HepG2 (cell line): ENCODE results near the gene PLEKHH3. TPM values are rescaled to one million over a fixed set of nuclear protein-coding genes. Genes with fewer than 3 reads are reported as not detected.

ENCODE experiments used
- ATF7-NPFF ChIP-seq: sonication (generic); formaldehyde crosslinking; IDR thresholded peaks from 2 replicates; pipeline ENCODE4 v1.8.1; 2023; ENCODE audit warnings: mild to moderate bottlenecking, low read depth, missing genetic modification reagents, moderate library complexity
- BHLHE40 ChIP-seq: IDR thresholded peaks from 2 replicates; pipeline ENCODE4 v1.6.1; 2011; ENCODE audit warnings: low read length, improper control_type of control experiment
- CHCHD3 ChIP-seq: sonication (generic); formaldehyde crosslinking; IDR thresholded peaks from 2 replicates; pipeline ENCODE4 v1.8.0; 2022; ENCODE audit warnings: mild to moderate bottlenecking, missing genetic modification reagents, moderate library complexity
- DNMT1 ChIP-seq: sonication (generic); formaldehyde crosslinking; IDR thresholded peaks from 2 replicates; pipeline ENCODE4 v1.5.1; 2020; ENCODE audit warnings: mild to moderate bottlenecking, missing genetic modification reagents
- ETS1 ChIP-seq: sonication (generic); formaldehyde crosslinking; IDR thresholded peaks from 2 replicates; pipeline ENCODE4 v1.4.0; 2020; ENCODE audit warnings: missing genetic modification reagents
- GLI4 ChIP-seq: sonication (generic); formaldehyde crosslinking; IDR thresholded peaks from 2 replicates; pipeline ENCODE4 v1.5.1; 2020; ENCODE audit warnings: missing genetic modification reagents, mild to moderate bottlenecking, moderate library complexity, borderline replicate concordance
- HMG20A ChIP-seq: IDR thresholded peaks from 2 replicates; pipeline ENCODE4 v1.6.1; 2016; ENCODE audit warnings: borderline replicate concordance
- PAWR ChIP-seq: sonication (generic); formaldehyde crosslinking; IDR thresholded peaks from 2 replicates; pipeline ENCODE4 v1.4.0; 2020; ENCODE audit warnings: missing genetic modification reagents, mild to moderate bottlenecking, borderline replicate concordance
- SAP130 ChIP-seq: IDR thresholded peaks from 2 replicates; pipeline ENCODE4 v1.6.1; 2016; ENCODE audit warnings: low read depth
- TCF7L2 ChIP-seq: IDR thresholded peaks from 2 replicates; pipeline ENCODE4 v1.6.1; 2011; ENCODE audit warnings: mild to moderate bottlenecking, low read depth, low read length, moderate library complexity
- ZNF335 ChIP-seq: sonication (generic); formaldehyde crosslinking; IDR thresholded peaks from 2 replicates; pipeline ENCODE4 v1.4.0; 2020; ENCODE audit warnings: missing genetic modification reagents
- ZNF33A ChIP-seq: sonication (generic); formaldehyde crosslinking; IDR thresholded peaks from 2 replicates; pipeline ENCODE4 v1.5.1; 2020; ENCODE audit warnings: missing genetic modification reagents, mild to moderate bottlenecking, moderate library complexity, borderline replicate concordance
- ZNF350 ChIP-seq: sonication (generic); formaldehyde crosslinking; IDR thresholded peaks from 2 replicates; pipeline ENCODE4 v1.4.0; 2020; ENCODE audit warnings: mild to moderate bottlenecking, low read depth, missing genetic modification reagents, borderline replicate concordance
- ZNF354B ChIP-seq: sonication (generic); formaldehyde crosslinking; IDR thresholded peaks from 2 replicates; pipeline ENCODE4 v1.8.0; 2022; ENCODE audit warnings: mild to moderate bottlenecking, missing genetic modification reagents
- ZNF772 ChIP-seq: sonication (generic); formaldehyde crosslinking; IDR thresholded peaks from 2 replicates; pipeline ENCODE4 v1.5.0; 2020; ENCODE audit warnings: mild to moderate bottlenecking, missing genetic modification reagents
- polyA plus RNA-seq, 8 experiments: library from polyadenylated mRNA; depleted of rRNA in 3 of 8; stranded (reverse) in 7 of 8; unstranded in 1 of 8; fragments of >200 nt; fragmentation: Illumina TruSeq in 4 of 8; extraction: Trizol in 4 of 8; gene quantifications; 2 replicates each; pipeline versions ENCODE4 v1.2.1 to v1.2.3, GENCODE V29; 2011 to 2016; ENCODE audit warnings: low read depth in 4 of 8, missing spikeins in 1 of 8, mixed read lengths in 1 of 8; ENCODE audit not compliant: insufficient read depth in 1 of 8
- total RNA-seq, 5 experiments: library from RNA; depleted of rRNA; stranded (reverse); fragments of >200 nt; fragmentation: Illumina TruSeq; extraction: Trizol; gene quantifications; 2 replicates each; pipeline ENCODE4 v1.2.3, GENCODE V29; 2016; ENCODE audit warnings: low read depth in 1 of 5
- TF ChIP-seq, protein P1 (sequence below): sonication (generic); formaldehyde crosslinking; IDR thresholded peaks from 2 replicates; pipeline ENCODE4 v1.5.1; 2020; ENCODE audit warnings: missing genetic modification reagents, mild to moderate bottlenecking, borderline replicate concordance
- TF ChIP-seq, protein P2 (sequence below): sonication (generic); formaldehyde crosslinking; IDR thresholded peaks from 2 replicates; pipeline ENCODE4 v1.4.0; 2020; ENCODE audit warnings: missing genetic modification reagents
- TF ChIP-seq, protein P3 (sequence below): sonication (generic); formaldehyde crosslinking; IDR thresholded peaks from 2 replicates; pipeline ENCODE4 v1.4.0; 2020; ENCODE audit warnings: mild to moderate bottlenecking, missing genetic modification reagents, borderline replicate concordance
- TF ChIP-seq, protein P4 (sequence below): sonication (generic); formaldehyde crosslinking; IDR thresholded peaks from 2 replicates; pipeline ENCODE4 v1.5.0; 2020; ENCODE audit warnings: missing genetic modification reagents, mild to moderate bottlenecking, borderline replicate concordance

Gene PLEKHH3
- total and polyA plus RNA-seq, 2 of the 13 experiments (the other 11 are each of a cell fraction or from before 2014, with no cell fraction given), result 6.0 to 19.9 TPM

DNA sequence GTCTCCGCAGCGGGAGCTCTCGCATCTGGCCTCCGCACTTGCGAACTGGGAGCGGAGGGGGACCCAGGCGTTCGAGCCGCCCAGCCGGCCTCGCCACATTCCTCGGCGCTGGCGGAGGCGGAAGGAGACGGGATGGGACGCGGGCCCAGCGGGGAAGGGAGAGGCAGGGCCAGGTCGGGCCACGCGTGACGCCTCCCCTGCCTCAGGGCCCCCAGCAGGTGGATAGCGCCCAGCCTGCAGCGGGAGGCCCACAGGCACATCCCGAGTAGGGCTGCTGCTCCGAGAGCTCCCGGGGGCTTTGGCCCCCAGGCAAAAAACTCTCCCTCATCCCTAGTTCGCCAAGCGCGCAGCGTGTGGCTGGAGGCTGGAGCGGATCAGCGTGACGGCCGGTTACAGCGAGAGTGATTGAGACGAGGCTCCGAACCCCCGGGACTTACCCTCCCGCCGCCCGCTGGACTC lies 800 bp downstream of the PLEKHH3 start (continued):
- TF ChIP-seq DNMT1 (CRISPR knock-in tag) (no peak), ZNF772 (CRISPR knock-in tag) (peak; percentile 67; the same call in 1 of the 2 replicates), CHCHD3 (CRISPR knock-in tag) (0 out of 2 replicates have a peak, but pooled peaks have one; percentile 47), PAWR (0 out of 2 replicates have a peak, but pooled peaks have one; percentile 60), ATF7-NPFF (peak; percentile 57; the same call in 1 of the 2 replicates), ZNF335 (CRISPR knock-in tag) (no peak), GLI4 (peak; percentile 54; the same call in 1 of the 2 replicates), ZNF354B (CRISPR knock-in tag) (peak; percentile 33; the same call in 1 of the 2 replicates), BHLHE40 (no peak), HMG20A (no peak), ZNF350 (CRISPR knock-in tag) (peak; percentile 38; the same call in 1 of the 2 replicates), ETS1 (no peak), SAP130 (CRISPR knock-in tag) (peak; percentile 44), ZNF33A (CRISPR knock-in tag) (no peak), TCF7L2 (no peak)
- TF ChIP-seq, protein P1, sequence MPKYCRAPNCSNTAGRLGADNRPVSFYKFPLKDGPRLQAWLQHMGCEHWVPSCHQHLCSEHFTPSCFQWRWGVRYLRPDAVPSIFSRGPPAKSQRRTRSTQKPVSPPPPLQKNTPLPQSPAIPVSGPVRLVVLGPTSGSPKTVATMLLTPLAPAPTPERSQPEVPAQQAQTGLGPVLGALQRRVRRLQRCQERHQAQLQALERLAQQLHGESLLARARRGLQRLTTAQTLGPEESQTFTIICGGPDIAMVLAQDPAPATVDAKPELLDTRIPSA (CRISPR knock-in tag), result 0 out of 2 replicates have a peak, but pooled peaks have one; percentile 11
- TF ChIP-seq, protein P2, sequence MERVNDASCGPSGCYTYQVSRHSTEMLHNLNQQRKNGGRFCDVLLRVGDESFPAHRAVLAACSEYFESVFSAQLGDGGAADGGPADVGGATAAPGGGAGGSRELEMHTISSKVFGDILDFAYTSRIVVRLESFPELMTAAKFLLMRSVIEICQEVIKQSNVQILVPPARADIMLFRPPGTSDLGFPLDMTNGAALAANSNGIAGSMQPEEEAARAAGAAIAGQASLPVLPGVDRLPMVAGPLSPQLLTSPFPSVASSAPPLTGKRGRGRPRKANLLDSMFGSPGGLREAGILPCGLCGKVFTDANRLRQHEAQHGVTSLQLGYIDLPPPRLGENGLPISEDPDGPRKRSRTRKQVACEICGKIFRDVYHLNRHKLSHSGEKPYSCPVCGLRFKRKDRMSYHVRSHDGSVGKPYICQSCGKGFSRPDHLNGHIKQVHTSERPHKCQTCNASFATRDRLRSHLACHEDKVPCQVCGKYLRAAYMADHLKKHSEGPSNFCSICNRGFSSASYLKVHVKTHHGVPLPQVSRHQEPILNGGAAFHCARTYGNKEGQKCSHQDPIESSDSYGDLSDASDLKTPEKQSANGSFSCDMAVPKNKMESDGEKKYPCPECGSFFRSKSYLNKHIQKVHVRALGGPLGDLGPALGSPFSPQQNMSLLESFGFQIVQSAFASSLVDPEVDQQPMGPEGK (CRISPR knock-in tag), result peak; percentile 62
- TF ChIP-seq, protein P3, sequence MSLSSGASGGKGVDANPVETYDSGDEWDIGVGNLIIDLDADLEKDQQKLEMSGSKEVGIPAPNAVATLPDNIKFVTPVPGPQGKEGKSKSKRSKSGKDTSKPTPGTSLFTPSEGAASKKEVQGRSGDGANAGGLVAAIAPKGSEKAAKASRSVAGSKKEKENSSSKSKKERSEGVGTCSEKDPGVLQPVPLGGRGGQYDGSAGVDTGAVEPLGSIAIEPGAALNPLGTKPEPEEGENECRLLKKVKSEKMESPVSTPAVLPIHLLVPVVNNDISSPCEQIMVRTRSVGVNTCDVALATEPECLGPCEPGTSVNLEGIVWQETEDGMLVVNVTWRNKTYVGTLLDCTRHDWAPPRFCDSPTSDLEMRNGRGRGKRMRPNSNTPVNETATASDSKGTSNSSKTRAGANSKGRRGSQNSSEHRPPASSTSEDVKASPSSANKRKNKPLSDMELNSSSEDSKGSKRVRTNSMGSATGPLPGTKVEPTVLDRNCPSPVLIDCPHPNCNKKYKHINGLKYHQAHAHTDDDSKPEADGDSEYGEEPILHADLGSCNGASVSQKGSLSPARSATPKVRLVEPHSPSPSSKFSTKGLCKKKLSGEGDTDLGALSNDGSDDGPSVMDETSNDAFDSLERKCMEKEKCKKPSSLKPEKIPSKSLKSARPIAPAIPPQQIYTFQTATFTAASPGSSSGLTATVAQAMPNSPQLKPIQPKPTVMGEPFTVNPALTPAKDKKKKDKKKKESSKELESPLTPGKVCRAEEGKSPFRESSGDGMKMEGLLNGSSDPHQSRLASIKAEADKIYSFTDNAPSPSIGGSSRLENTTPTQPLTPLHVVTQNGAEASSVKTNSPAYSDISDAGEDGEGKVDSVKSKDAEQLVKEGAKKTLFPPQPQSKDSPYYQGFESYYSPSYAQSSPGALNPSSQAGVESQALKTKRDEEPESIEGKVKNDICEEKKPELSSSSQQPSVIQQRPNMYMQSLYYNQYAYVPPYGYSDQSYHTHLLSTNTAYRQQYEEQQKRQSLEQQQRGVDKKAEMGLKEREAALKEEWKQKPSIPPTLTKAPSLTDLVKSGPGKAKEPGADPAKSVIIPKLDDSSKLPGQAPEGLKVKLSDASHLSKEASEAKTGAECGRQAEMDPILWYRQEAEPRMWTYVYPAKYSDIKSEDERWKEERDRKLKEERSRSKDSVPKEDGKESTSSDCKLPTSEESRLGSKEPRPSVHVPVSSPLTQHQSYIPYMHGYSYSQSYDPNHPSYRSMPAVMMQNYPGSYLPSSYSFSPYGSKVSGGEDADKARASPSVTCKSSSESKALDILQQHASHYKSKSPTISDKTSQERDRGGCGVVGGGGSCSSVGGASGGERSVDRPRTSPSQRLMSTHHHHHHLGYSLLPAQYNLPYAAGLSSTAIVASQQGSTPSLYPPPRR, result peak; percentile 26; the same call in 1 of the 2 replicates
- TF ChIP-seq, protein P4, sequence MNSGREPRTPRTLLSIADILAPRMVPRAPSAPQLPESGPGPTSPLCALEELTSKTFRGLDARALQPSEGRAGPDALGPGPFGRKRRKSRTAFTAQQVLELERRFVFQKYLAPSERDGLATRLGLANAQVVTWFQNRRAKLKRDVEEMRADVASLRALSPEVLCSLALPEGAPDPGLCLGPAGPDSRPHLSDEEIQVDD (CRISPR knock-in tag), result 0 out of 2 replicates have a peak, but pooled peaks have one; percentile 35
